ENCODE data around the gene MRPL20.
"Not testable (repeated sequence)": the region's sequence is repeated elsewhere in the genome, so short reads cannot be mapped to it uniquely, and the experiment has no call there.

Gene MRPL20

GRCh38 chr1:1425753-1426495, 18.8 kb upstream of the MRPL20 start:
- no peak for DNase-seq

GRCh38 chr1:1425426-1425752, 18.3 kb upstream of the MRPL20 start:
- DNase-seq: no peak

GRCh38 chr1:1424707-1425106, 17.6 kb upstream of the MRPL20 start:
- no peak for DNase-seq

- DNase-seq: no peak
These were observed 16.1 kb upstream of the MRPL20 start for GRCh38 chr1:1423245-1423597.

- DNase-seq: no peak
These were observed 15.6 kb upstream of the MRPL20 start for GRCh38 chr1:1422465-1423244.

GRCh38 chr1:1421907-1422464, 14.9 kb upstream of the MRPL20 start:
- no peak for DNase-seq

GRCh38 chr1:1421147-1421906, 14.2 kb upstream of the MRPL20 start, which contains the start of gene ANKRD65:
Gene ANKRD65, minus strand, starts transcription at chr1:1421276. Its CDS starts 271 bp downstream, at chr1:1421005.
- DNase-seq: peak; percentile 80

- no peak for DNase-seq
These were observed 13.6 kb upstream of the MRPL20 start for GRCh38 chr1:1420654-1421141.

GRCh38 chr1:1419813-1420653, 12.9 kb upstream of the MRPL20 start:
- no peak for DNase-seq

GRCh38 chr1:1419363-1419812, 12.3 kb upstream of the MRPL20 start:
- no peak for DNase-seq

- DNase-seq: no peak
These were observed 11.6 kb upstream of the MRPL20 start for GRCh38 chr1:1418464-1419362.

GRCh38 chr1:1417825-1418463, 10.9 kb upstream of the MRPL20 start:
- not testable (repeated sequence) for DNase-seq

- DNase-seq: not testable (repeated sequence)
These were observed 10.3 kb upstream of the MRPL20 start for GRCh38 chr1:1417396-1417795.

GRCh38 chr1:1415751-1416150, 8.7 kb upstream of the MRPL20 start:
- DNase-seq: no peak

GRCh38 chr1:1412311-1412902, 5.3 kb upstream of the MRPL20 start:
- not testable (repeated sequence) for DNase-seq

- no peak for DNase-seq
These were observed 4.5 kb upstream of the MRPL20 start for GRCh38 chr1:1411626-1412025.

- DNase-seq: not testable (repeated sequence)
These were observed 3.1 kb upstream of the MRPL20 start for GRCh38 chr1:1410238-1410637.

- no peak for DNase-seq
These were observed 684 bp upstream of the MRPL20 start for GRCh38 chr1:1407636-1408318.

GRCh38 chr1:1406101-1406820, 832 bp downstream of the MRPL20 start:
- DNase-seq: no peak
